Gastrocnemius medialis (tissue), 4 donors: ENCODE measurements around the gene TRMT10C.

Experiments
- CTCF ChIP-seq, 5 experiments: fragments of 450-650 bp in 3 of 5; fragments of 200-600 bp in 2 of 5; sonication (generic) in 2 of 5; IDR thresholded peaks in 4 of 5; conservative IDR thresholded peaks in 1 of 5; 1 replicate in 4 of 5; 2 replicates in 1 of 5; pipeline ENCODE4 v1.5.1; 2016 to 2019; ENCODE audit warnings: antibody characterized with exemption in 5 of 5, mild to moderate bottlenecking in 3 of 5, moderate library complexity in 3 of 5
- POLR2A ChIP-seq, 2 donors: fragments of 450-650 bp; IDR thresholded peaks; one replicate each; pipeline ENCODE4 v1.6.1; 2017; ENCODE audit warnings: antibody characterized with exemption in 2 of 2, mild to moderate bottlenecking in 2 of 2, moderate library complexity in 2 of 2

GRCh38 chr3:101567528-101568317, 6.1 kb downstream of the TRMT10C start:
- TF ChIP-seq CTCF (IDR thresholded peaks at IDR 0.05 in 4 of 5, conservative IDR thresholded peaks at IDR 0.05 in 1 of 5): no peak
- TF ChIP-seq POLR2A (IDR thresholded peaks at IDR 0.05): no peak
